ENCODE results near the gene NEIL1.

- TF ChIP-seq CTCF (IDR thresholded peaks at IDR 0.05 in 2 of 3, conservative IDR thresholded peaks at IDR 0.05 in 1 of 3; ENCODE audit: borderline replicate concordance in 1 of 3, insufficient read depth in 1 of 3, low read depth in 2 of 3, low read length in 2 of 3) (no peak; a peak in 1 of 6 replicates), RAD21 (IDR thresholded peaks at IDR 0.05; ENCODE audit: low read depth) (no peak), POLR2A (IDR thresholded peaks at IDR 0.05; ENCODE audit: borderline replicate concordance, extremely low read depth, insufficient read depth, insufficient read length) (no peak)
- TF ChIP-seq, protein P1, sequence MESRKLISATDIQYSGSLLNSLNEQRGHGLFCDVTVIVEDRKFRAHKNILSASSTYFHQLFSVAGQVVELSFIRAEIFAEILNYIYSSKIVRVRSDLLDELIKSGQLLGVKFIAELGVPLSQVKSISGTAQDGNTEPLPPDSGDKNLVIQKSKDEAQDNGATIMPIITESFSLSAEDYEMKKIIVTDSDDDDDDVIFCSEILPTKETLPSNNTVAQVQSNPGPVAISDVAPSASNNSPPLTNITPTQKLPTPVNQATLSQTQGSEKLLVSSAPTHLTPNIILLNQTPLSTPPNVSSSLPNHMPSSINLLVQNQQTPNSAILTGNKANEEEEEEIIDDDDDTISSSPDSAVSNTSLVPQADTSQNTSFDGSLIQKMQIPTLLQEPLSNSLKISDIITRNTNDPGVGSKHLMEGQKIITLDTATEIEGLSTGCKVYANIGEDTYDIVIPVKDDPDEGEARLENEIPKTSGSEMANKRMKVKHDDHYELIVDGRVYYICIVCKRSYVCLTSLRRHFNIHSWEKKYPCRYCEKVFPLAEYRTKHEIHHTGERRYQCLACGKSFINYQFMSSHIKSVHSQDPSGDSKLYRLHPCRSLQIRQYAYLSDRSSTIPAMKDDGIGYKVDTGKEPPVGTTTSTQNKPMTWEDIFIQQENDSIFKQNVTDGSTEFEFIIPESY (IDR thresholded peaks at IDR 0.05; ENCODE audit: extremely low read depth, insufficient replicate concordance, low read length) = no peak
- TF ChIP-seq, protein P2, sequence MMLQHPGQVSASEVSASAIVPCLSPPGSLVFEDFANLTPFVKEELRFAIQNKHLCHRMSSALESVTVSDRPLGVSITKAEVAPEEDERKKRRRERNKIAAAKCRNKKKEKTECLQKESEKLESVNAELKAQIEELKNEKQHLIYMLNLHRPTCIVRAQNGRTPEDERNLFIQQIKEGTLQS (IDR thresholded peaks at IDR 0.05) = no peak
These were observed 15.9 kb downstream of the NEIL1 start for GRCh38 chr15:75362642-75363249.
